Sigmoid colon (tissue), 7 donors: Measurements from ENCODE around the gene AKAP7. TPM values are rescaled to one million over a fixed set of nuclear protein-coding genes. Genes with fewer than 3 reads are reported as not detected.
A peak's percentile ranks its signal among the peaks of the same experiment; 100 is the strongest.

Experiments
- DNase-seq: peaks from one replicate; pipeline ENCODE4 v3.0.0-alpha.2; 2019
- H3K27ac ChIP-seq, 4 donors: fragments of 200-600 bp; sonication (generic); one replicate each; pipeline ENCODE4 v1.5.1; 2016 to 2019; ENCODE audit warnings: mild to moderate bottlenecking in 1 of 4
- H3K27me3 ChIP-seq, 3 donors: fragments of 200-600 bp; sonication (generic); one replicate each; pipeline ENCODE4 v1.5.1; 2019; ENCODE audit warnings: mild to moderate bottlenecking in 1 of 3
- H3K36me3 ChIP-seq, 4 donors: fragments of 200-600 bp; sonication (generic); one replicate each; pipeline ENCODE4 v1.5.1; 2016 to 2019
- H3K4me1 ChIP-seq, 4 donors: fragments of 200-600 bp; sonication (generic); one replicate each; pipeline ENCODE4 v1.5.1; 2017 to 2019
- H3K4me3 ChIP-seq, 4 donors: fragments of 200-600 bp; sonication (generic); one replicate each; pipeline ENCODE4 v1.5.1; 2017 to 2019; ENCODE audit warnings: mild to moderate bottlenecking in 2 of 4, moderate library complexity in 1 of 4
- H3K9me3 ChIP-seq, 4 donors: fragments of 200-600 bp in 3 of 4; sonication (generic) in 3 of 4; one replicate each; pipeline versions ENCODE4 v1.5.1 to v1.6.1; 2013 to 2019
- CTCF ChIP-seq, 4 experiments: fragments of 450-650 bp in 3 of 4; fragments of 200-600 bp in 1 of 4; IDR thresholded peaks; one replicate each; pipeline ENCODE4 v1.5.1; 2016 to 2019; ENCODE audit warnings: antibody characterized with exemption in 4 of 4, mild to moderate bottlenecking in 3 of 4, moderate library complexity in 2 of 4
- EP300 ChIP-seq, 4 donors: sonication (generic); formaldehyde crosslinking; IDR thresholded peaks; one replicate each; pipeline ENCODE4 v1.6.1; 2017; ENCODE audit warnings: antibody characterized with exemption in 4 of 4
- POLR2A ChIP-seq, 2 donors: fragments of 450-650 bp; IDR thresholded peaks; one replicate each; pipeline ENCODE4 v1.6.1; 2016; ENCODE audit warnings: antibody characterized with exemption in 2 of 2, mild to moderate bottlenecking in 2 of 2, moderate library complexity in 2 of 2
- POLR2AphosphoS5 ChIP-seq, 4 donors: sonication (generic); formaldehyde crosslinking; IDR thresholded peaks; one replicate each; pipeline ENCODE4 v1.6.1; 2017; ENCODE audit warnings: antibody characterized with exemption in 4 of 4
- WGBS, 2 donors: extraction: QIAGEN DNeasy Blood & Tissue Kit; methylation state at CpG; one replicate each; pipeline ENCODE4 v1.1.7; 2013; 5-methylcytosine and 5-hydroxymethylcytosine counted together
- intact Hi-C: fragments of 100-400 bp; cut with DNase I; formaldehyde crosslinking; loops from one replicate; pipeline ENCODE4 v1.15.1; 2023
- polyA plus RNA-seq, 3 donors: library from polyadenylated mRNA; stranded (reverse); fragments of 200-250 nt; gene quantifications; one replicate each; pipeline ENCODE4 v1.2.3, GENCODE V29; 2013
- total RNA-seq, 4 donors: library from RNA; depleted of rRNA; stranded (reverse); fragments of >200 nt; gene quantifications; one replicate each; pipeline ENCODE4 v1.1.0, GENCODE V29; 2016
- donor health status: healthy with polysubstance abuse.
- donor health status: Bipolar disorder and iron deficiency.
- donor health status: healthy.

Gene AKAP7
- total and polyA plus RNA-seq, 7 donors = 7.9 to 23.8 (median 18.7) TPM

GRCh38 chr6:131130554-131130940 is 4.7 kb upstream of the AKAP7 start:
- DNase-seq = no peak
- no peaks in the 10 kb centered on the region for H3K36me3 ChIP-seq
- 88 to 98% methylated on average over 5 of the region's 5 CpGs for WGBS, 2 donors
- intact Hi-C loops = no loop called here
- no peaks in the 10 kb centered on the region for H3K27me3 ChIP-seq
- H3K4me1 ChIP-seq = peaks cover 0 to 10% (median 7%) of the 10 kb centered on the region in 4 donors
- no peak overlapping the region for H3K27ac ChIP-seq
- TF ChIP-seq POLR2AphosphoS5 (IDR thresholded peaks at IDR 0.05) (no peak), POLR2A (IDR thresholded peaks at IDR 0.05) (no peak), EP300 (IDR thresholded peaks at IDR 0.05) (no peak), CTCF (IDR thresholded peaks at IDR 0.05) (no peak)
- no peak overlapping the region for H3K4me3 ChIP-seq
- H3K9me3 ChIP-seq = no peaks in the 10 kb centered on the region

- Histone ChIP-seq H3K9me3 (no peaks in the 10 kb centered on the region), H3K4me1 (peaks cover 0 to 21% (median 10%) of the 10 kb centered on the region in 4 donors), H3K27me3 (no peaks in the 10 kb centered on the region), H3K27ac (no peak overlapping the region), H3K36me3 (no peaks in the 10 kb centered on the region), H3K4me3 (no peak overlapping the region)
- no peak for DNase-seq
- TF ChIP-seq EP300 (IDR thresholded peaks at IDR 0.05) = no peak
- TF ChIP-seq POLR2AphosphoS5 (IDR thresholded peaks at IDR 0.05) = no peak
- intact Hi-C loops = no loop called here
- 81 to 89% methylated on average over 4 of the region's 4 CpGs for WGBS, 2 donors
Observed at GRCh38 chr6:131132360-131132759, 2.9 kb upstream of the AKAP7 start.

- Histone ChIP-seq H3K9me3 (no peaks in the 10 kb centered on the region), H3K36me3 (no peaks in the 10 kb centered on the region), H3K27me3 (no peaks in the 10 kb centered on the region), H3K4me3 (peak overlapping the region; percentile 59 to 88 (median 82)), H3K4me1 (peaks cover 0 to 21% (median 10%) of the 10 kb centered on the region in 4 donors), H3K27ac (peak overlapping the region; percentile 92 to 96 (median 96))
- WGBS, 2 donors = 88 to 92% methylated on average over 14 of the region's 14 CpGs
- no peak for TF ChIP-seq EP300 (IDR thresholded peaks at IDR 0.05)
- TF ChIP-seq POLR2A (IDR thresholded peaks at IDR 0.05) = no peak
- TF ChIP-seq CTCF (IDR thresholded peaks at IDR 0.05) = no peak
- no peak for TF ChIP-seq POLR2AphosphoS5 (IDR thresholded peaks at IDR 0.05)
- DNase-seq = no peak
- intact Hi-C loops = no loop called here
Observed at GRCh38 chr6:131134220-131134979, 867 bp upstream of the AKAP7 start.

- no peak for DNase-seq
- Histone ChIP-seq H3K4me1 (peaks cover 0 to 21% (median 10%) of the 10 kb centered on the region in 4 donors), H3K36me3 (no peaks in the 10 kb centered on the region), H3K27me3 (no peaks in the 10 kb centered on the region), H3K27ac (peak overlapping the region; percentile 92 to 96 (median 96)), H3K4me3 (peak overlapping the region; percentile 59 to 88 (median 82)), H3K9me3 (no peaks in the 10 kb centered on the region)
- intact Hi-C loops = no loop called here
- WGBS, 2 donors = 4 to 9% methylated on average over 4 of the region's 4 CpGs
- TF ChIP-seq EP300 (IDR thresholded peaks at IDR 0.05) = no peak
- no peak for TF ChIP-seq CTCF (IDR thresholded peaks at IDR 0.05)
- no peak for TF ChIP-seq POLR2AphosphoS5 (IDR thresholded peaks at IDR 0.05)
- TF ChIP-seq POLR2A (IDR thresholded peaks at IDR 0.05) = no peak
Observed at GRCh38 chr6:131134980-131135243, 355 bp upstream of the AKAP7 start.

GRCh38 chr6:131136021-131136786 is 937 bp downstream of the AKAP7 start:
- Histone ChIP-seq H3K4me3 (peak overlapping the region; percentile 66 to 88 (median 82)), H3K36me3 (no peaks in the 10 kb centered on the region), H3K27ac (peak overlapping the region; percentile 92 to 96 (median 96)), H3K9me3 (no peaks in the 10 kb centered on the region), H3K27me3 (no peaks in the 10 kb centered on the region), H3K4me1 (peaks cover 0 to 21% (median 10%) of the 10 kb centered on the region in 4 donors)
- 3 to 12% methylated on average over 17 of the region's 17 CpGs for WGBS, 2 donors
- TF ChIP-seq EP300 (IDR thresholded peaks at IDR 0.05) = no peak
- no peak for TF ChIP-seq CTCF (IDR thresholded peaks at IDR 0.05)
- peak in 1 of 4 donors; percentile 14 for TF ChIP-seq POLR2AphosphoS5 (IDR thresholded peaks at IDR 0.05)
- TF ChIP-seq POLR2A (IDR thresholded peaks at IDR 0.05) = no peak
- DNase-seq = no peak
- intact Hi-C loops = loop anchor here (1.0 kb wide), 1 partner anchor 74 kb away; no protein-coding TSS in a partner anchor
